Adrenal gland (tissue), 12 donors: ENCODE measurements around the gene NAT9. TPM values are rescaled to one million over a fixed set of nuclear protein-coding genes. Genes with fewer than 3 reads are reported as not detected.

Experiments
- DNase-seq, 7 donors: peaks; one replicate each; pipeline ENCODE4 v3.0.0-alpha.2; 2019 to 2020
- H3K27ac ChIP-seq, 5 donors: fragments of 200-600 bp; sonication (generic) in 4 of 5; 1 replicate in 3 of 5; 2 replicates in 2 of 5; pipeline versions ENCODE4 v1.5.1 to v1.8.0; 2016 to 2020; ENCODE audit warnings: mild to moderate bottlenecking in 1 of 5
- H3K27me3 ChIP-seq: fragments of 200-600 bp; 2 replicates; pipeline ENCODE4 v1.8.0; 2021
- H3K36me3 ChIP-seq, 2 donors: fragments of 200-600 bp; replicated peaks in 1 of 2; 1 replicate in 1 of 2; 2 replicates in 1 of 2; pipeline versions ENCODE4 v1.5.1 to v1.8.0; 2018 to 2022
- H3K4me1 ChIP-seq, 2 donors: fragments of 200-600 bp; replicated peaks in 1 of 2; 1 replicate in 1 of 2; 2 replicates in 1 of 2; pipeline versions ENCODE4 v1.5.1 to v1.8.0; 2018 to 2021
- H3K4me3 ChIP-seq, 4 donors: fragments of 200-600 bp; sonication (generic) in 3 of 4; one replicate each; pipeline ENCODE4 v1.5.1; 2016 to 2018
- H3K9me3 ChIP-seq, 3 donors: fragments of 200-600 bp; sonication (generic) in 1 of 3; replicated peaks in 1 of 3; 1 replicate in 2 of 3; 2 replicates in 1 of 3; pipeline versions ENCODE4 v1.5.1 to v1.8.0; 2016 to 2021
- POLR2A ChIP-seq, 2 donors: fragments of 450-650 bp; IDR thresholded peaks; one replicate each; pipeline ENCODE4 v1.6.1; 2017; ENCODE audit warnings: antibody characterized with exemption in 2 of 2, mild to moderate bottlenecking in 2 of 2, moderate library complexity in 1 of 2
- WGBS, 4 donors: extraction: QIAGEN DNeasy Blood & Tissue Kit in 2 of 4; methylation state at CpG; one replicate each; pipeline versions ENCODE4 v1.1.5 to v1.1.7; 2013 to 2017; 5-methylcytosine and 5-hydroxymethylcytosine counted together
- intact Hi-C, 2 donors: fragments of 100-400 bp; cut with DNase I; formaldehyde crosslinking; loops; one replicate each; pipeline versions ENCODE4 v1.14.1 to v1.15.0; 2022 to 2023
- polyA plus RNA-seq, 3 donors: library from polyadenylated mRNA; stranded (reverse); fragments of 200-250 nt in 2 of 3; fragments of 350-450 nt in 1 of 3; fragmentation: Illumina TruSeq in 1 of 3; extraction: RNeasy Lipid Tissue Mini Kit (QIAGEN cat#74804) in 1 of 3; gene quantifications; one replicate each; pipeline ENCODE4 v1.2.3, GENCODE V29; 2013 to 2014
- total RNA-seq, 9 donors: library from RNA; depleted of rRNA in 4 of 9; stranded (reverse); fragments of >200 nt in 4 of 9; fragments of 120-200 nt in 1 of 9; fragmentation: NEBNext Ultra II Directional in 1 of 9; extraction: Animal tissue kit (Norgen Biotek cat#: 25700) in 1 of 9; gene quantifications; one replicate each; pipeline versions ENCODE4 v1.1.0 to v1.2.4, GENCODE V29; 2013 to 2023
- TF ChIP-seq, protein P1 (sequence below), 6 experiments: fragments of 450-650 bp in 4 of 6; fragments of 200-600 bp in 2 of 6; sonication (generic) in 1 of 6; IDR thresholded peaks; 1 replicate in 5 of 6; 2 replicates in 1 of 6; pipeline versions ENCODE4 v1.5.1 to v1.8.0; 2016 to 2021; ENCODE audit warnings: antibody characterized with exemption in 6 of 6, mild to moderate bottlenecking in 2 of 6, moderate library complexity in 1 of 6
- donor health status: healthy with polysubstance abuse.
- donor health status: Bipolar disorder and iron deficiency.
- donor health status: DM: yes; HTN: yes; CAD: no.
- donor health status: DM: no; HTN: no; CAD: no.
- donor health status: DM: no; HTN: no; CAD: no.
- donor health status: DM: yes; HTN: yes; CAD: no.

The NAT9 gene
- total and polyA plus RNA-seq, 12 donors: 23.1 to 149 (median 87.0) TPM

DNA sequence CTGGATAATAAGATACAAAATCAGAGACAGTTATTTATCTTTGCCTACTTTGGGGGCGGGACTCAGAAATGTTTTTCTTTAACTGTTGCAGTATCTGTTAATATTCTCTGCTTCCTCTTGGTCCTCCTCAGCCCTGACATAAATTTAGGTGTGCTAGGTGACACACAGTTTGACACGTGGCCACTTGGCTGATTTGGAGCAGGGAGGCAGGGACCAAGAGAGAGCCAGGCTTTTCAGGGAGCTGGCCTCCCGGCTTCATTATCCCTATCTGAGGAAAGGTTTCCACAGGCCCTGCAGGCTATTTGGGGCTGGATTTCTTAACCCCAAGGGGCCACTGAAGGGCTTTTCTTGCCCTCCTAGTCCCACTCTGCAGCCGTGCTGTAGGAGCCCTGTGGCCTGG lies 20.1 kb upstream of the NAT9 start:
- H3K9me3 ChIP-seq: no peaks in the 10 kb centered on the region
- intact Hi-C loops: loop anchor here in 1 of 2 donors (10.0 kb wide), 1 partner anchor 159 kb away; no protein-coding TSS in a partner anchor
- peaks cover 0 to 3% of the 10 kb centered on the region in 2 donors for H3K4me1 ChIP-seq
- peaks cover 0 to 54% of the 10 kb centered on the region in 2 donors for H3K36me3 ChIP-seq
- no peaks in the 10 kb centered on the region for H3K27me3 ChIP-seq
- no peak overlapping the region for H3K27ac ChIP-seq
- H3K4me3 ChIP-seq: no peak overlapping the region
- TF ChIP-seq POLR2A (IDR thresholded peaks at IDR 0.05): no peak
- TF ChIP-seq, protein P1, sequence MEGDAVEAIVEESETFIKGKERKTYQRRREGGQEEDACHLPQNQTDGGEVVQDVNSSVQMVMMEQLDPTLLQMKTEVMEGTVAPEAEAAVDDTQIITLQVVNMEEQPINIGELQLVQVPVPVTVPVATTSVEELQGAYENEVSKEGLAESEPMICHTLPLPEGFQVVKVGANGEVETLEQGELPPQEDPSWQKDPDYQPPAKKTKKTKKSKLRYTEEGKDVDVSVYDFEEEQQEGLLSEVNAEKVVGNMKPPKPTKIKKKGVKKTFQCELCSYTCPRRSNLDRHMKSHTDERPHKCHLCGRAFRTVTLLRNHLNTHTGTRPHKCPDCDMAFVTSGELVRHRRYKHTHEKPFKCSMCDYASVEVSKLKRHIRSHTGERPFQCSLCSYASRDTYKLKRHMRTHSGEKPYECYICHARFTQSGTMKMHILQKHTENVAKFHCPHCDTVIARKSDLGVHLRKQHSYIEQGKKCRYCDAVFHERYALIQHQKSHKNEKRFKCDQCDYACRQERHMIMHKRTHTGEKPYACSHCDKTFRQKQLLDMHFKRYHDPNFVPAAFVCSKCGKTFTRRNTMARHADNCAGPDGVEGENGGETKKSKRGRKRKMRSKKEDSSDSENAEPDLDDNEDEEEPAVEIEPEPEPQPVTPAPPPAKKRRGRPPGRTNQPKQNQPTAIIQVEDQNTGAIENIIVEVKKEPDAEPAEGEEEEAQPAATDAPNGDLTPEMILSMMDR (IDR thresholded peaks at IDR 0.05): no peak
- DNase-seq: no peak
- WGBS, 4 donors: 90 to 98% (median 92%) methylated on average over 3 to 4 of the region's 4 CpGs

DNA sequence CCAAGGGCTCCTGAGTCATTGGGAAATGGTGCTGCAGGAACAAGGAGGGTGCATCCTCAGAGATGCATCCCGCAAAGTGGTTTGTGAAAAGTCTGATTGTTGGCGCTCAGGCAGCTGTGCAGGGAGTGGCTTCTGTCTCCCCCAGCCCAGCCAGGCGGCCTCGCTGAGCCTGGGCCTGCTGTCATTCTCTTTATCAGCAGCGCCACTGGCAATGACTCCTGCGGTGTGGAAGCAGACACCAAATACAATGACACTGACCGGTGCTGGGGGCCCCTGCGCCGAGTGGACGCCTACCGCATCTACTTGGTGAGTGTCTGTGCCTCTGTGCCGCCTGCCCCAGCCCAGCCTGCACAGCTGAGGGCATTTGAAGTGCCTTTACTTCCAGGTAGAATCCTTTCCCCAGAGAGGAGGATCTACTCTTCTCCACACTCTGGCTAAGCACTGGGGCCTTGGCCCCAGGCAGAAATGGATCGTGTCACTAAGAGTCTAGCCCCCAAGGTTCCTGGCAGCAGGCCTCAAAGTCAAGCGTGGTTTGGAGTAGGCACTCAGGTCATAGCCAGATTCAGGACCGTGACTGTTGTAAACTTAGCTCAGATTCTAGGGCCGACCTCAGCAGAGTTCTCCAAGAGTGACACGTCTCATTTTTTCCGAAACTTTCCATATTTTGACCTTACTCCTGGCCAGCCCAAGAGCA lies 19.3 kb upstream of the NAT9 start:
- 83 to 98% (median 91%) methylated on average over 8 to 18 of the region's 18 CpGs for WGBS, 4 donors
- DNase-seq: no peak
- Histone ChIP-seq H3K4me1 (peaks cover 0 to 3% of the 10 kb centered on the region in 2 donors), H3K36me3 (peaks cover 0 to 54% of the 10 kb centered on the region in 2 donors), H3K4me3 (no peak overlapping the region), H3K9me3 (no peaks in the 10 kb centered on the region), H3K27me3 (no peaks in the 10 kb centered on the region), H3K27ac (no peak overlapping the region)
- TF ChIP-seq POLR2A (IDR thresholded peaks at IDR 0.05): no peak
- TF ChIP-seq, protein P1 (IDR thresholded peaks at IDR 0.05): no peak
- intact Hi-C loops: loop anchor here in 1 of 2 donors (10.0 kb wide), 1 partner anchor 159 kb away; no protein-coding TSS in a partner anchor

DNA sequence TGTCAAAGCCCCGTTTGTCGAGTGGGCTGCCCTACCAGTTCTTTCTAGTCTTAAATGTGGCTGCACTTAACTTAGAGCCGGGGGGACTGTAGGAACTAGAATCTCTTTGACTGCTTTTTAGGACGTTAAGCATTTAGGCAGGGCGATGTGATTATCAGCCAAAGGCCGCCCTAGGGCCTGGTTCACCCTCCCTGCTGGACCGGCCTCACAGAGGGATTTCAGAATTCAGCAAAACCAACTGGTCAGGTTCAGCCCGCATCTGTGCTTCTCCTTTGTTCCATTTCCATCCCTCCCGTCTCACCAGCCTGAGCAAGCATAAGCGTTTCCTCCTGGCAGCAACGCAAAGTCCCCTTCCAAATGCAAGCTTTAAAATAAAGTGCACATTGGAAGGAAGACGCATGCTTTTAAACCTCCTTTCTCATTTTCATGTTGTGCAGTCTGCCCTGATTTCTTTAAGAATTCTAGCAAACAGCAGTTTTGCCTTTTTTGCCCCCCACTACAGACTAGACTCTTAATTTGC lies 16.5 kb upstream of the NAT9 start:
- intact Hi-C loops: loop anchor here (2.0 to 10.0 kb wide), 5 partner anchors 44 to 165 kb away; no protein-coding TSS in a partner anchor
- TF ChIP-seq POLR2A (IDR thresholded peaks at IDR 0.05): no peak
- Histone ChIP-seq H3K36me3 (peaks cover 0 to 37% of the 10 kb centered on the region in 2 donors), H3K9me3 (no peaks in the 10 kb centered on the region), H3K27me3 (no peaks in the 10 kb centered on the region), H3K4me1 (no peaks in the 10 kb centered on the region), H3K4me3 (no peak overlapping the region), H3K27ac (no peak overlapping the region)
- WGBS, 4 donors: 88 to 95% (median 92%) methylated on average over 11 to 12 of the region's 12 CpGs
- DNase-seq: no peak

DNA sequence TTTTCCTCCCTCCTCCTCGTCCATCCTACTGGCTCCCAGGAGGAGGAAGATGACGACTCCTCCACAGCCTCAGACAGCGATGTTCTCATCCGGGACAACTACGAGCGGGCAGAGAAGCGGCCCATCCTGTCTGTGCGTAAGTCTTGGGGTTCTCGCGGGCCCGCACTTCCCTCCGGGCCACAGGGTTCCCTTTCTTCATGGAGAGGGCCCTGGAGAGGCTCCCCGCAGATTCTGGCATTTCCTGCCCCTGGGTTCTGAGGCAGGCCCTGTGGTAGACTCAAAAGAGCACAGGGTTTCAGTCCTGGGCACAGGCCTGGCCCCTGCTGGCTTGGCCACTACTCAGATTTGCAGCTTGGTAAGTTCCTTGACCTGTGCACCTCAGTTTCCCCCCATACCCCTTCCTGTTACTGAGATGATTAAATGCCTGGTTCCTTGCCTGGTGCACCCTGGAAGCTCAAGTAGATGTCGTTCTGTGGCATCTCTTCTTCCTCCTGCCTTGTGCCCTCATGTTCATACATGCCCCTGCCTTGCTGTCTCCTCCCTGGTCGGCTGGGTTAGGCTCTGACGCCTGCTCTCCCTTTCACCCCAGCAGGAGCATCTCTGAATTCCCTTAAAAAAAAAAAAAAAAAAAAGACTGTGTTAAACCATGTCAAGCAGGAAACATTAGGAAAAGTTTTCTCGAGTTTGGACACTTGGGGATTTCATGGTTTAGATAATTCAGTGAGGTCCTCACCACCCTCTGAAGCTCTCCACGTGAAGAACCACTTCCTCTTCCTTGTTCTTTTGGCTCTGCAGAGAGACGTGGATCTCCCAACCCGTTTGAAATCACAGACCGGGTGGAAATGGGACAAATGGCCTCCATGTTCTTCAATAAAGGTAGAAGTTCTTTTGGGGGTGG lies 14.3 kb upstream of the NAT9 start:
- H3K36me3 ChIP-seq: peaks cover 0 to 23% of the 10 kb centered on the region in 2 donors
- 77 to 83% (median 77%) methylated on average over 16 to 21 of the region's 21 CpGs for WGBS, 4 donors
- no peak for TF ChIP-seq POLR2A (IDR thresholded peaks at IDR 0.05)
- TF ChIP-seq, protein P1 (IDR thresholded peaks at IDR 0.05): no peak
- H3K4me1 ChIP-seq: no peaks in the 10 kb centered on the region
- H3K27ac ChIP-seq: no peak overlapping the region
- intact Hi-C loops: loop anchor here (5.0 to 10.0 kb wide), 3 partner anchors 72 to 167 kb away; no protein-coding TSS in a partner anchor
- no peaks in the 10 kb centered on the region for H3K9me3 ChIP-seq
- H3K4me3 ChIP-seq: no peak overlapping the region
- H3K27me3 ChIP-seq: no peaks in the 10 kb centered on the region
- DNase-seq: no peak
